HepG2 (cell line): ENCODE results near the gene ZBTB2. TPM values are rescaled to one million over a fixed set of nuclear protein-coding genes. Genes with fewer than 3 reads are reported as not detected.

Experiments used
- CTCF ChIP-seq: sonication (generic); formaldehyde crosslinking; IDR thresholded peaks from 2 replicates; pipeline ENCODE4 v1.5.0; 2020; ENCODE audit warnings: mild to moderate bottlenecking, missing genetic modification reagents, moderate library complexity
- IRX3 ChIP-seq: sonication (generic); formaldehyde crosslinking; IDR thresholded peaks from 2 replicates; pipeline ENCODE4 v1.8.1; 2023; ENCODE audit warnings: mild to moderate bottlenecking, low read depth, missing genetic modification reagents, borderline replicate concordance
- KAT7 ChIP-seq: IDR thresholded peaks from 2 replicates; pipeline ENCODE4 v1.6.1; 2018; ENCODE audit warnings: borderline replicate concordance, missing compliant biosample characterization
- MEIS2 ChIP-seq: sonication (generic); formaldehyde crosslinking; IDR thresholded peaks from 2 replicates; pipeline ENCODE4 v1.9.0; 2021; ENCODE audit warnings: mild to moderate bottlenecking, missing genetic modification reagents
- PTBP1 ChIP-seq: fragments of 200-400 bp; formaldehyde crosslinking; IDR thresholded peaks from 2 replicates; pipeline ENCODE4 v1.6.1; 2018; ENCODE audit warnings: low read length, low read depth; ENCODE audit not compliant: poor library complexity, severe bottlenecking
- RARG ChIP-seq: sonication (generic); formaldehyde crosslinking; IDR thresholded peaks from 2 replicates; pipeline ENCODE4 v1.4.0; 2020; ENCODE audit warnings: low read depth, mild to moderate bottlenecking, missing genetic modification reagents
- RBM22 ChIP-seq: fragments of 200-400 bp; formaldehyde crosslinking; optimal IDR thresholded peaks from 2 replicates; pipeline ENCODE3; 2017; ENCODE audit warnings: mild to moderate bottlenecking, low read length, moderate library complexity
- RERE ChIP-seq: IDR thresholded peaks from 2 replicates; pipeline ENCODE4 v1.6.1; 2016; ENCODE audit warnings: low read depth, missing genetic modification reagents, missing compliant biosample characterization
- SRSF1 ChIP-seq: fragments of 200-400 bp; formaldehyde crosslinking; optimal IDR thresholded peaks from 2 replicates; pipeline ENCODE3; 2017; ENCODE audit warnings: mild to moderate bottlenecking, low read depth, low read length, moderate library complexity
- THAP11 ChIP-seq: IDR thresholded peaks from 2 replicates; pipeline ENCODE4 v1.6.1; 2016; ENCODE audit warnings: missing biosample characterization, missing genetic modification reagents
- THYN1 ChIP-seq: sonication (generic); formaldehyde crosslinking; IDR thresholded peaks from 2 replicates; pipeline ENCODE4 v1.8.1; 2023; ENCODE audit warnings: low read depth, mild to moderate bottlenecking, moderate library complexity, missing genetic modification reagents, borderline replicate concordance
- ZMYM3 ChIP-seq: sonication (generic); formaldehyde crosslinking; IDR thresholded peaks from 2 replicates; pipeline ENCODE4 v1.5.1; 2020; ENCODE audit warnings: mild to moderate bottlenecking, missing genetic modification reagents
- ZNF468 ChIP-seq: sonication (generic); formaldehyde crosslinking; IDR thresholded peaks from 2 replicates; pipeline ENCODE4 v1.8.0; 2022; ENCODE audit warnings: mild to moderate bottlenecking, moderate library complexity, missing genetic modification reagents
- ZNF614 ChIP-seq: IDR thresholded peaks from 2 replicates; pipeline ENCODE4 v1.6.1; 2018; ENCODE audit warnings: missing biosample characterization, missing genetic modification reagents, inconsistent platforms, borderline replicate concordance
- ZNF710 ChIP-seq: sonication (generic); formaldehyde crosslinking; IDR thresholded peaks from 2 replicates; pipeline ENCODE4 v1.5.0; 2020; ENCODE audit warnings: mild to moderate bottlenecking, missing genetic modification reagents, borderline replicate concordance
- ZNF720 ChIP-seq: sonication (generic); formaldehyde crosslinking; IDR thresholded peaks from 2 replicates; pipeline ENCODE4 v1.4.0; 2020; ENCODE audit warnings: missing genetic modification reagents
- ZNF770 ChIP-seq: sonication (generic); formaldehyde crosslinking; IDR thresholded peaks from 2 replicates; pipeline ENCODE4 v1.5.0; 2020; ENCODE audit warnings: mild to moderate bottlenecking, missing genetic modification reagents
- ZNF781 ChIP-seq: sonication (generic); formaldehyde crosslinking; IDR thresholded peaks from 2 replicates; pipeline ENCODE4 v1.5.1; 2020; ENCODE audit warnings: borderline replicate concordance, mild to moderate bottlenecking, missing genetic modification reagents; ENCODE audit errors: not compliant biosample characterization
- polyA plus RNA-seq, 8 experiments: library from polyadenylated mRNA; depleted of rRNA in 3 of 8; stranded (reverse) in 7 of 8; unstranded in 1 of 8; fragments of >200 nt; fragmentation: Illumina TruSeq in 4 of 8; extraction: Trizol in 4 of 8; gene quantifications; 2 replicates each; pipeline versions ENCODE4 v1.2.1 to v1.2.3, GENCODE V29; 2011 to 2016; ENCODE audit warnings: low read depth in 4 of 8, missing spikeins in 1 of 8, mixed read lengths in 1 of 8; ENCODE audit not compliant: insufficient read depth in 1 of 8
- total RNA-seq, 5 experiments: library from RNA; depleted of rRNA; stranded (reverse); fragments of >200 nt; fragmentation: Illumina TruSeq; extraction: Trizol; gene quantifications; 2 replicates each; pipeline ENCODE4 v1.2.3, GENCODE V29; 2016; ENCODE audit warnings: low read depth in 1 of 5

ZBTB2 gene
- total and polyA plus RNA-seq, 2 of the 13 experiments (the other 11 are each of a cell fraction or from before 2014, with no cell fraction given) = 15.4 to 22.8 TPM

DNA sequence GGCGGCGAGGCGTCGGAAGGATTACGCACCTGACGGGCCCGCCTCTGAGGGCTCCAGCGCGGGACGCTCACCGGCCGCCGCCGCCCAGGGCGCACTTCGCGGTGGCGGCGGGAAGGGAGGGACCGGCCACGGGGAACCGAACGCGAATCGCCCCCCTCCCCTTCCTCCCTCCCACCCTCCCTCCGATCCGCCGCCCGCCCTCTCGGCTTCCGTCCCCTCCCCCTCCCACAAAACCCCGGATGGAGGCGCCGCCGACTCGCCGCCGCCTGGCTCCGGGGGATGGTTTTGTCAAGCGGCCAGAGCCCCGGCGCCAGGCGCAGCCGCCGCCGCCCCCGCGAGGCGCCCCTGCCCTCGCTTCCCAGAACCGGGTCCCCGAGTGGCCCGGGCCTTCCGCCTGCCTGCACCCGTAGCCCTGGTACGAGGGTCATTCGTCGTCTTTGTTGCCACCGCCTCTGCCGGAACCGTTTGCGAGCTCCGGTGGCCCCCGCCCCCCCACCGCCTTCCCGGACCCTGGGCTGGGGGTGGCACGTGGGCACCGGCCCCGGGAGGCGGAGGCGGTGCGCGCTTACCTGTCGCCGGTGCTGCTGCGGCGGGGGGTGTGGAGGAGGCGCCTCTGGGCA, 398 bp downstream of the ZBTB2 start (continued):
- TF ChIP-seq RARG (CRISPR knock-in tag) (no peak), CTCF (CRISPR knock-in tag) (no peak), RBM22 (peak; percentile 61), RERE (CRISPR knock-in tag) (no peak), ZNF720 (no peak), ZNF710 (CRISPR knock-in tag) (no peak), ZMYM3 (CRISPR knock-in tag) (no peak), ZNF468 (CRISPR knock-in tag) (peak; percentile 68; the same call in 1 of the 2 replicates), ZNF614 (0 out of 2 replicates have a peak, but pooled peaks have one; percentile 3), IRX3 (no peak; the same call in 1 of the 2 replicates), ZNF770 (no peak), ZNF781 (CRISPR knock-in tag) (no peak), PTBP1 (no peak), THAP11 (CRISPR knock-in tag) (no peak), MEIS2 (CRISPR knock-in tag) (no peak), KAT7 (CRISPR knock-in tag) (no peak), SRSF1 (no peak), THYN1 (CRISPR knock-in tag) (no peak)
